ENCODE measurements around the gene MRPL49. TPM values are rescaled to one million over a fixed set of nuclear protein-coding genes. Genes with fewer than 3 reads are reported as not detected.

The MRPL49 gene
- total RNA-seq, 4 donors from 2014 or later: 76.2 to 113 (median 91.5) TPM

GRCh38 chr11:65113839-65114238, 8.3 kb upstream of the MRPL49 start:
- Histone ChIP-seq H3K27me3 (no peaks in the 10 kb centered on the region), H3K27ac (replicated peaks in 1 of 4) (no peak overlapping the region), H3K9me3 (no peaks in the 10 kb centered on the region), H3K36me3 (peaks cover 6 to 44% (median 31%) of the 10 kb centered on the region in 4 donors), H3K4me1 (peaks cover 55 to 69% (median 60%) of the 10 kb centered on the region in 4 donors), H3K4me3 (no peak overlapping the region)
- TF ChIP-seq POLR2A (IDR thresholded peaks at IDR 0.05; ENCODE audit: low read depth): no peak
- TF ChIP-seq CTCF (IDR thresholded peaks at IDR 0.05): no peak
- no peak for TF ChIP-seq POLR2AphosphoS5 (IDR thresholded peaks at IDR 0.05)
- TF ChIP-seq EP300 (IDR thresholded peaks at IDR 0.05): no peak
- intact Hi-C loops (cut with DNase I): loop anchor here (5.0 kb wide), 1 partner anchor 102 kb away; the partner anchor contains the start of gene ARL2
- WGBS: 72% methylated on average over 6 of the region's 6 CpGs
- no peak for DNase-seq (ENCODE audit: extremely low spot score)

DNA sequence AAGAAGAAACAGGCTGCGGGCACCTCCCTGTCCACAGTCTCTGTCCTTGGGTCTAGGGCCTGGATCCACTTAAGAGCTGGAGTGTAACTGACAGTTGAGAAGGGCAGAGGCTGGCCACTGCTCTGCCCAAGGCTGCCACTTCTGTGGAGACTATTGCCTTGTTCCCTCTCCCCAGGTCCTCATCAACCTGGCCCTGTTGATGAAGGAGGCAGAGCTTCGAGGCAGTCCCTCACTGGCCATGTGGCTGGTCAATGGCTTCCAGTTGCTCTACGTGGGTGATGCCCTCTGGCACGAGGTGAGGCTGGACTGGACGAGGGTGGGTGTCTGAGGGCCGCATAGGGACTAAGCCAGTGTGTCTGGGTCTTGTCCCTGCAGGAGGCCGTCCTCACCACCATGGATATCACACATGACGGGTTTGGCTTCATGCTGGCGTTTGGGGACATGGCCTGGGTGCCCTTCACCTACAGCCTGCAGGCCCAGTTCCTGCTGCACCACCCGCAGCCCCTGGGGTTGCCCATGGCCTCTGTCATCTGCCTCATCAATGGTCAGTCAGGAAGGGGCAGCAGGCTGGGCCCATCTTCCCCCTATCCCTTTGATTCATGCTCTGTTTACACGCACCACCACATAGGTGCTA, 7.5 kb upstream of the MRPL49 start:
- Histone ChIP-seq H3K9me3 (no peaks in the 10 kb centered on the region), H3K27ac (replicated peaks in 1 of 4) (no peak overlapping the region), H3K27me3 (no peaks in the 10 kb centered on the region), H3K4me1 (peaks cover 55 to 69% (median 60%) of the 10 kb centered on the region in 4 donors), H3K4me3 (no peak overlapping the region), H3K36me3 (peaks cover 2 to 44% (median 31%) of the 10 kb centered on the region in 4 donors)
- TF ChIP-seq POLR2AphosphoS5 (IDR thresholded peaks at IDR 0.05) (no peak), EP300 (IDR thresholded peaks at IDR 0.05) (no peak), CTCF (IDR thresholded peaks at IDR 0.05) (no peak), POLR2A (IDR thresholded peaks at IDR 0.05; ENCODE audit: low read depth) (no peak)
- no peak for DNase-seq (ENCODE audit: extremely low spot score)
- intact Hi-C loops (cut with DNase I): loop anchor here (5.0 kb wide), 2 partner anchors 102 to 192 kb away; partner anchors contain the start of genes ARL2 and PPP2R5B
- WGBS: 95% methylated on average over 2 of the region's 11 CpGs

- H3K27ac ChIP-seq (replicated peaks in 1 of 4): no peak overlapping the region
- 98% methylated on average over 11 of the region's 21 CpGs for WGBS
- peaks cover 2 to 49% (median 37%) of the 10 kb centered on the region in 4 donors for H3K36me3 ChIP-seq
- DNase-seq (ENCODE audit: extremely low spot score): no peak
- intact Hi-C loops (cut with DNase I): loop anchor here (5.0 kb wide), 1 partner anchor 193 kb away; the partner anchor contains the start of gene PPP2R5B
- H3K9me3 ChIP-seq: no peaks in the 10 kb centered on the region
- TF ChIP-seq CTCF (IDR thresholded peaks at IDR 0.05) (no peak), POLR2A (IDR thresholded peaks at IDR 0.05; ENCODE audit: low read depth) (no peak), POLR2AphosphoS5 (IDR thresholded peaks at IDR 0.05) (no peak), EP300 (IDR thresholded peaks at IDR 0.05) (no peak)
- H3K4me3 ChIP-seq: no peak overlapping the region
- H3K4me1 ChIP-seq: peaks cover 54 to 70% (median 61%) of the 10 kb centered on the region in 4 donors
- H3K27me3 ChIP-seq: no peaks in the 10 kb centered on the region
These were observed 6.6 kb upstream of the MRPL49 start for GRCh38 chr11:65115361-65116082.

DNA sequence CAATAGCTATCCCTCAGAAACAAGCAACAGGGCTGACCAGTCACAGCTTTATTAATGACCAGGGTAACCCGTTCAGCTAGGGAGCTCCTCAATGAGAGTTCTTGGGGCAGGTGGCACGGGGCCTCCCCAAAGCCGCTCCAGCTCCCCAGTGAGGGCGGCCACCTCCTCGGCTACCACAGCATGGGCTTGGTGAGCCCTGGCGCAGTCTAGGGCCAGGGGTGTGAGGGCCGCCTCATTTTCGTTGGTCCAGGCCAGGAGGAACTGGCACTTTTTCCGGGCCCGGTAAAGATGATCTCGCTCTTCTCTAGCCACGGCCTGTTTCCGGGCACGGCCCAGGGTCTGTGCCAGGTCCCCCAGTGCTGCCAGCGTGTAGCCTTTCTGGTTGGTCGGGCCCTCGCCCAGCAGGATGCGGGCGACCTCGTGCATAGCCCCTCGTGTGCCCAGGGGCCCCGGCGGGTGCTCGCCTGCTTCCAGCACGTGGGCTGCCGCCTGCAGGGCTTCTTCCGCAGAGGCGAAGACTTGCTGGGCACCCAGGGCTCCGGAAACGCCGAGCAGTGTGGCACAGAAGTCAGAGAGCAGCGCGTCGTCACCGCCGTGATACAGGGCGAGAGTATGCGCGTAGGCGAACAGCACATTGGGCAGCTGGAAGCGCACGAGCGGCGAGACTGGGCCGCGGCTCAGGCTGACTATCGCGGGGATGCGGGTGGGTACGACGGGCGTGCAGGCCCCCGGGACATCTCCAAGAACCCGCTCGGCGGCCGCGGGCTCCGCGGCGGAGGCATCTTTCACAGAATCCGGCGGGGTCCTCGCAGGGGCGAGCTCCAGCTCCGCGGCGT, 5.5 kb upstream of the MRPL49 start:
- TF ChIP-seq POLR2A (IDR thresholded peaks at IDR 0.05; ENCODE audit: low read depth) (no peak), POLR2AphosphoS5 (IDR thresholded peaks at IDR 0.05) (no peak), EP300 (IDR thresholded peaks at IDR 0.05) (no peak), CTCF (IDR thresholded peaks at IDR 0.05) (no peak)
- 5% methylated on average over 16 of the region's 68 CpGs for WGBS
- Histone ChIP-seq H3K36me3 (peaks cover 5 to 56% (median 42%) of the 10 kb centered on the region in 4 donors), H3K4me3 (peak overlapping the region; percentile 63 to 85 (median 69)), H3K4me1 (peaks cover 54 to 70% (median 60%) of the 10 kb centered on the region in 4 donors), H3K9me3 (no peaks in the 10 kb centered on the region), H3K27me3 (no peaks in the 10 kb centered on the region), H3K27ac (replicated peaks in 1 of 4) (peak overlapping the region; percentile 81 to 95 (median 87))
- DNase-seq (ENCODE audit: extremely low spot score): no peak
- intact Hi-C loops (cut with DNase I): loop anchor here (5.0 kb wide), 1 partner anchor 194 kb away; the partner anchor contains the start of gene PPP2R5B
